ENCODE measurements around the gene KIF26A.
"Not testable (repeated sequence)": the region's sequence is repeated elsewhere in the genome, so short reads cannot be mapped to it uniquely, and the experiment has no call there.

Gene KIF26A

GRCh38 chr14:104150136-104151025, 12.0 kb downstream of the KIF26A start:
- Histone ChIP-seq H3K36me3 (peaks cover 21% of the 10 kb centered on the region), H3K4me3 (ENCODE audit: low read depth, low read length) (no peak overlapping the region), H3K9me3 (ENCODE audit: severe bottlenecking) (no peaks in the 10 kb centered on the region), H3K27ac (peak overlapping the region; percentile 74), H3K27me3 (ENCODE audit: insufficient read depth, low read depth, severe bottlenecking) (no peaks in the 10 kb centered on the region)
- TF ChIP-seq CTCF (IDR thresholded peaks at IDR 0.05; ENCODE audit: low read depth, low read length) = peak; percentile 62
- peak; percentile 94 for DNase-seq

- Histone ChIP-seq H3K27me3 (ENCODE audit: insufficient read depth, low read depth, severe bottlenecking) (no peaks in the 10 kb centered on the region), H3K9me3 (ENCODE audit: severe bottlenecking) (no peaks in the 10 kb centered on the region), H3K27ac (peak overlapping the region; percentile 74), H3K4me3 (ENCODE audit: low read depth, low read length) (no peak overlapping the region), H3K36me3 (peaks cover 23% of the 10 kb centered on the region)
- TF ChIP-seq CTCF (IDR thresholded peaks at IDR 0.05; ENCODE audit: low read depth, low read length) = no peak
- no peak for DNase-seq
Observed at GRCh38 chr14:104151026-104151381, 12.6 kb downstream of the KIF26A start.

GRCh38 chr14:104151566-104152245, 13.3 kb downstream of the KIF26A start:
- no peak for DNase-seq
- H3K27me3 ChIP-seq (ENCODE audit: insufficient read depth, low read depth, severe bottlenecking) = no peaks in the 10 kb centered on the region
- H3K27ac ChIP-seq = peak overlapping the region; percentile 29
- peaks cover 25% of the 10 kb centered on the region for H3K36me3 ChIP-seq
- no peak overlapping the region for H3K4me3 ChIP-seq (ENCODE audit: low read depth, low read length)
- TF ChIP-seq CTCF (IDR thresholded peaks at IDR 0.05; ENCODE audit: low read depth, low read length) = no peak
- no peaks in the 10 kb centered on the region for H3K9me3 ChIP-seq (ENCODE audit: severe bottlenecking)

GRCh38 chr14:104152246-104152575, 13.8 kb downstream of the KIF26A start:
- H3K27ac ChIP-seq = no peak overlapping the region
- no peak overlapping the region for H3K4me3 ChIP-seq (ENCODE audit: low read depth, low read length)
- no peaks in the 10 kb centered on the region for H3K27me3 ChIP-seq (ENCODE audit: insufficient read depth, low read depth, severe bottlenecking)
- TF ChIP-seq CTCF (IDR thresholded peaks at IDR 0.05; ENCODE audit: low read depth, low read length) = no peak
- no peak for DNase-seq
- no peaks in the 10 kb centered on the region for H3K9me3 ChIP-seq (ENCODE audit: severe bottlenecking)
- peaks cover 25% of the 10 kb centered on the region for H3K36me3 ChIP-seq

GRCh38 chr14:104152686-104153393, 14.5 kb downstream of the KIF26A start:
- Histone ChIP-seq H3K27ac (no peak overlapping the region), H3K4me3 (ENCODE audit: low read depth, low read length) (no peak overlapping the region), H3K9me3 (ENCODE audit: severe bottlenecking) (no peaks in the 10 kb centered on the region), H3K36me3 (peaks cover 30% of the 10 kb centered on the region), H3K27me3 (ENCODE audit: insufficient read depth, low read depth, severe bottlenecking) (no peaks in the 10 kb centered on the region)
- TF ChIP-seq CTCF (IDR thresholded peaks at IDR 0.05; ENCODE audit: low read depth, low read length) = no peak
- no peak for DNase-seq

- H3K36me3 ChIP-seq = peaks cover 35% of the 10 kb centered on the region
- H3K27me3 ChIP-seq (ENCODE audit: insufficient read depth, low read depth, severe bottlenecking); H3K4me3 ChIP-seq (ENCODE audit: low read depth, low read length); H3K27ac ChIP-seq; H3K9me3 ChIP-seq (ENCODE audit: severe bottlenecking); DNase-seq: not testable (repeated sequence)
Observed at GRCh38 chr14:104153394-104153755, 15.0 kb downstream of the KIF26A start.

All from WERI-Rb-1 (cell line).